HG02759 (cell line): Measurements from ENCODE around the gene S100PBP.

Source experiments
- ATAC-seq: cut with Tn5 transposase; IDR thresholded peaks from one replicate; pipeline ENCODE4 v1.9.1; 2021; ENCODE audit warnings: mild to moderate bottlenecking, moderate library complexity; ENCODE audit not compliant: unreplicated experiment

The S100PBP gene

DNA sequence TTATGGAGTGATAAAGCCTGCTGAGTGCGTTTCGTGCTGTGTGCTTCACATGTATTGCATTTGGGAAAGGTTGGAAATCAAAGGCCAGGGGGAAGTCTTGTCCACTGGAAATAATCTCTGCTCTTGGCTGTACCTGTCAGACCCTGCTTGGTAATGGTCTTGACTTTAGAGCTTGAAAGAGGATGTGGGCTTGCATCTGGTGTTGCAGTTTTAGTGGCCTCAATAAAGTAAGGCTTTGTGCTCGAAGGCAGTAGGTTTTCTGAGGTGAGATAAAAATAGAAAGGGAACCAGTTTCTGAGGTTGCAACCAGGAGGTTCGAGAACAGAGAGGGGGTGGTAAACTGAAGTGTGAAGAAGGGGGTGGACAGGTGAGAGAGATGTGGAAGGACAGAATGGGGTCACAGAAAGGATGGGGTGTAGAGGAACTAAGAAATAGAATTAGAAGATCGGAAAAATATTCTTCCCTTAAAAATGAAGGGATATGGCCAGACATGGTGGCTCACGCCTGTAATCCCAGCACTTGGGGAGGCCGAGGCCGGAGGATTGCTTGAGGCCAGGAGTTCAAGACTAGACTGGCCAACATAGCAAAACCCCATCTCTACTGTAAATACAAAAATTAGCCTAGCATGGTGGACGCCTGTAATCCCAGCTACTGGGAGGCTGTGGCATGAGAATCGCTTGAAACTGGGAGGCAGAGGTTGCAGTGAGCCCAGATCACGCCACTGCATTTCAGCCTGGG lies 1.5 kb downstream of the S100PBP start:
- ATAC-seq, result peak; percentile 35

- ATAC-seq, result no peak
Measured at GRCh38 chr1:32825181-32825580, 7.7 kb downstream of the S100PBP start.

DNA sequence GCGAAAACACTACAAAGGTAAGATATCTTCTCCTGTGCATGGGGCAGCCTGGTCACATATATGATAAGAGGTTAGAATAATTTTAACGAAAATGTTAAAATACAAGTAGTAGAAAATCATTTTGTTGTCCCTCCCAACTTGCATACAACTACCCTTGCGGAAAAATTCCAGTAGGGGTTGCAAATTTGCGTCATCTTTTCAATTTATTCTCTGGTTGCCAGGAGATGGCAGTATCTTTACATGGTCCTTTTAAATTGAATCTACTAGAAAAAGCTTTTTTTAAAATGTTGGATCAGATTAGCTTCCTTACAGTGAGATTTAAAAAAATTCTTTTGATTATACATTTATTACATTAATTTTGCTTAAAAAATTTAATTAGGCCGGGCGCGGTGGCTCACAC lies 10.9 kb downstream of the S100PBP start:
- ATAC-seq, result no peak

DNA sequence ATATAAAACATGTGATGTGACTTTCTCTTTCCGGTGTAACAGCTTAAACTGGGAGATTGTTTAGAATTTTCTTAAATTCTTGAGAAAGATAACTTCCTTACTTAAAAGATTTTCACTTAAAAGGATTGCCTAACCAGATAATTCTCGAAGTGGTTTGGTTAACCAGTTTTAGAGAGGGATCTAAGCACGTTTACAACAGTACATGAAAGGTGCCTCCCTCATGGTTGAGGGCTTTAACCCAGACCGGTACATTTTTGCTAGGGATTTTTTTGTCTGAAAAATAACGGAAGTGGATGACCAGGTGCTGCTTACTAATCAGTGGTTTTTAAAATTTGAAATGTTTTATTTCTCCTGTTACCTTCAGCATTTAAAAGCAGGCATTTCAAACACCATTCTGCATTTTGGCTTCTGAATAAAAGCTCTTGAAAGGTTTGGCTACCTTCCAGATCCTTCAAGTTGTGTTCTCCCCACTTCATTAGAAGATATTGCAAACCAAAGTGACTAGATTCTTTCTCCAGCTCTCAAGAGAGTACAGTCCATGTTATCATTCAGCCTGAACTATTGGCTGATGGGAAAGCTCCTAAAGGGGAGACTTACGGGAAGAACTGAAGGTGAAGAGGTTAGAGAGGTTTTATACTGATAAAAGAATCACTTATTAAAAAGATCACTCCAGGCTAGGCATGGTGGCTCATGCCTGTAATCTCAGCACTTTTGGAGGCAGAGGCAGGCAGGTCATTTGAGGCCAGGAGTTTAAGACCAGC lies 12.8 kb downstream of the S100PBP start:
- no peak for ATAC-seq

DNA sequence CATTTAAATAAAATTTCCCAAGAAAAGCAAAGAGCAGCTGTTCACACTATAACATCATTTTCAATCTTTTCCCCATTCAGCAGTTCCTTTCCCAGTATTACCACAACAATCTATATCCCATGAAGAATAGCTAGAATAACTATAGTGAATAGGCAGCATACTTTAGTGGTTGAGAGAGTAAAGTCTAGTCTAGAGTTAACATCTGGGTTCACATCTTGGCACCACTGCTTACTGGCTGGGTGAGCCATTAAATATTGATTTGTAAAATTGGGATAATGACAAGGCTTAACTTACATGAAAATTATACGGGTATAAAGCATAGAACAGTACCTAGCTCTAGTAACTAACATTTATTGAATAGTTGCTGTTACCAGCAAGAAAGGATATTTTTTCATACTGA lies 14.4 kb downstream of the S100PBP start:
- no peak for ATAC-seq

DNA sequence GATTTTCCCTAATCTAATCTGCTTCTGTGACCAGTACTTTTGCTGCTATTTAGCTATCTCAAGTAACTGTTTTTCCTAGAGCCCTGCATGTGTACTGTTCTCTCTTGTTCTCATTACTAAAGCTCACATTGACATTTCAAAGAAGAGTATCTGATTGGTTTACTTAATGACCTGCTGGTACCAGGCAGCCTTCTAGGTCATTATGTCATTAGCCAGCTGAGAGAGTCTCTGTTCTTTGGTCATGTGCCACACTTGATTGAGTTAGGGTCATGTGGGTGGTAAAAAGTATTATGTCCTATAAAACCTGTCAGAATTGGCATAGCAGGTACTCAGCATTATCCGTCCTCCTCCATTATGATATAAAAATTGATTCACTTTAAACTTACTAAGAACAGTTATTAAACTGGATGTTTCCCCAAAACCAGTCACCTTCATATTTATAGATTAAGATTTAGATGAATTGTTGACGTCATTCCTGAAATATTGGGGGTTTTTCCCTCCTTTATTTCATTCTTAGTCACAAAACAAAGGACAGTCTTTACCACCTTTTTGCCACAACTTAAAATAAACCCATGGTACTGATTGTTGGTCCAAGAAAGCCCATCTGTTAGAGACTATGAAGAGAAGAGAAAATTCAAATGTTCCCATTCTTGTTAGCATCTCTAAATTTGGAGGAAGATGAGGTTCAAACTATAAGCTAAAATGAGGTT lies 31.1 kb downstream of the S100PBP start:
- no peak for ATAC-seq

GRCh38 chr1:32855861-32856617 lies 38.6 kb downstream of the S100PBP start:
- ATAC-seq, result no peak

- no peak for ATAC-seq
Measured at GRCh38 chr1:32858136-32858535, 40.7 kb downstream of the S100PBP start.

- no peak for ATAC-seq
Measured at GRCh38 chr1:32858791-32859190, 41.3 kb downstream of the S100PBP start.

GRCh38 chr1:32859915-32860314 lies 42.5 kb downstream of the S100PBP start:
- no peak for ATAC-seq

DNA sequence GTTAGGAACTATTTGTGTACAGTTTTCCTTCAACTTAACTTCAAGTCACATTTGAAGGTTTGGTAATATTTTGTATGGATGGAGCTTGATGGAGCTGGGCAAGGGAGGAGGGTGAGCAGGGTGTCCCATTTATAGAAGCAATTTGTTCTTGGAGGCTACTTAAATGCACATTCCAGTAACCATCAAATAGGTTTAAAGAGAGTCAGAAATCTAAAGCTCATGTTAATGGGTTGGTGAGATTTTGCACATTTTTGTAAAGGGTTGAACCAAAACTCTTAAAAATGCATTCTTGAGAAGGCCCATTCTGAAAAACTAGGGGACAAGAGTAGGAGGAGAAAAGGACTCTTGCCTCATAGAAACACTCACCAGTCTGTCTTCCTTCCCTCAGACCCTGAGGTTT lies 43.1 kb downstream of the S100PBP start:
- no peak for ATAC-seq

GRCh38 chr1:32861904-32862695 lies 44.6 kb downstream of the S100PBP start:
- ATAC-seq, result no peak

DNA sequence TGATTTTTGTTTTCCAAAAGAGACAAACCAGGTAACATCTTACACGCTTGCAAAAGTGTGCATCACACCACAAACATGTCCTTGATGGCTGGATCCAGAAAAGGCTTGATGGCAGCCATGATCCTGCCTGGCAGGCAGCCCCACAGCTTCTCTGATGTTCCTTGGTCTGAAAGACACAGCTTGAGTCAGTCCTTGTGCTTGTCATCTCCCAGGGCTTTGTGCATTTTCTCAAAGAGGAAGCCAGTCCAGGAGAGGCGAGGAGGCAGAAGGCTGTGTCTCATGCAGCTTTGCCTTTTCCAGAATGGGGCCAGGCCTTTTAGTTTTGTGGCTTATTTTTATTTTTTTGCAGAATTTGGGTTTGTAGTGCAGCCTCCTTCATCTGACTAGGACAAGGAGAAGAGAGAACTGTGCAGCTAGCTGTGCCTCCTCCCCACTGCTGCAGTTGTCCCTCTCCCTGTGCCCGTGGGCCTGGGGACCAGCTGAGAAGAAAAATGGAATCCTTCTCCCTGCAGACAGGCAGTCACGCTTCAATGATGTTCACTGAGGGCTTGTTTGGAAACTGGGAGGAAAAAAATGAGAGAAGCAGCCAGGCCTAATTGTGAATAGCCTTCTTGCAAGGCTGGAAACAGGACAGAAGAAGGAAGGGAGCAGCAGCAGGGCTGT lies 45.9 kb downstream of the S100PBP start:
- ATAC-seq, result no peak

GRCh38 chr1:32863881-32864245 lies 46.4 kb downstream of the S100PBP start:
- ATAC-seq, result no peak

DNA sequence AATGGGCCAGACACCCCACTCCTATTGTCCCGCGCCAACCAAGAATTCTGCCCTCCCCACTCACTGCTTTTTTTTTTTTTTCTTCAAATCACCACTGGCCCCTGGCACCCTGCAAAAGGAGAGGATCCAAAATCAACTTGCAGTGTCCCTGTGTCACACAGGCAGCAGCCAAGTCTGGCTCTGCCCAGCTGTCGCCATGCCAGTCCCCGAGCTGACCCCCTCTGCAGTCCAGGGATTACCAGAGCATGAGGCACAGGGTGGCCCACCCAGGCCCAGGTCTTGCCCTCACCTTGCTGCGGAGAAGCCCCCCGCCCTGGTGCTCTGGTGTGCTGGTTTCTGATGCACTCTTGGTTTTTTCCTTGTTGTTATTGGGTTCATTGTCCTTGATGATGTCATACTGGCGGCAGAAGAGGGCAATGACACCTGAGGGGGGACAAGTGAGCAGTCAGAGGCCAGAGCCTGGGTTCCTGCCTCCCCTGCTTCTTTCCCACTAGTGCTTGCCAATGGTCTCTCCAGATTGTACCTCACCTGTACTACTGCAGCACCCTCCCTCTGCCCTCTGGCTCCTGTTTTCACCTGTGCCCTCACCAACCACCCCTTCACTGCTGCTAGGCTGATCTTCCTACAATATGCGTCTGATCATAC lies 47.0 kb downstream of the S100PBP start:
- no peak for ATAC-seq

GRCh38 chr1:32865639-32866405 lies 48.4 kb downstream of the S100PBP start:
- ATAC-seq, result no peak

DNA sequence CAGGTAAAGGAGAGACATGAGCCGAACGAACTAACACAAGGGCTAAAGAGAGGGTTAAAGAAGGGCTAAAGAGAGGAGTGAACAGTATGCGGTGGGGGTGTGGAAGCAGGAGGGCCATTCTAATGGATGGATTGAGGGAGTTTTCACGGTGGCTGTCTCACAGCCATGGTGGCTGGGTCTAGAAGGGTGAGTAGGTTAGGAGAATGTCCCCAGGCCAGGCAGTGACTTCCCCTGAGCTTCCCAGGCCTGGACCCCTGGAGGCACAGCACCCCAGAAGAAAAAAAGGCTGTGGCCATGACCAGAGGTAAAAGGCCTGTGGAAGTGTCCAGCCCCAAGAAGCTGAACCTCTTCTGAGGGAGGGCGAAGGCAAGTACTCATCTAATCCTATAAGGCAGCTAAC lies 49.7 kb downstream of the S100PBP start:
- ATAC-seq, result no peak

- ATAC-seq, result no peak
Measured at GRCh38 chr1:32867671-32868070, 50.2 kb downstream of the S100PBP start.

GRCh38 chr1:32868085-32868484 lies 50.6 kb downstream of the S100PBP start:
- no peak for ATAC-seq
